IMR-90 (cell line): ENCODE measurements around the gene OSBPL8. TPM values are rescaled to one million over a fixed set of nuclear protein-coding genes. Genes with fewer than 3 reads are reported as not detected.

Experiments
- ATAC-seq: fragments of 200-7000 bp; cut with Tn5 transposase; 2 replicates; pipeline ENCODE4 v1.9.1; 2020; ENCODE audit warnings: low read depth, mild to moderate bottlenecking, moderate library complexity
- BruUV-seq: library from RNA; stranded (reverse); fragments of 400-500 nt; replicated peaks from 2 replicates; lab custom pipeline; 2021; lab: Mats Ljungman, UMichigan
- CTCF ChIA-PET: fragments of 300-600 bp; formaldehyde crosslinking; extraction: SDS; loops from one replicate; lab custom pipeline; 2021; ENCODE audit warnings: antibody characterized with exemption; lab: Yijun Ruan, JAX
- POLR2A ChIA-PET: fragments of 300-600 bp; sonication (Branson Sonifier 250); formaldehyde crosslinking; loops from one replicate; lab custom pipeline; 2022; ENCODE audit warnings: antibody characterized with exemption; ENCODE audit not compliant: unreplicated experiment; lab: Charles Lee
- DNase-seq: peaks from one replicate; pipeline ENCODE4 v3.0.0; 2013
- H2AFZ ChIP-seq: replicated peaks from 2 replicates; pipeline ENCODE3; 2013; ENCODE audit warnings: low read length, mild to moderate bottlenecking; ENCODE audit not compliant: poor library complexity
- H2AK5ac ChIP-seq: 2 replicates; pipeline ENCODE4 v1.6.1; 2013; ENCODE audit warnings: low read depth, low read length, inconsistent platforms
- H2AK9ac ChIP-seq: replicated peaks from 2 replicates; pipeline ENCODE3; 2013; ENCODE audit warnings: mild to moderate bottlenecking, low read depth, low read length, moderate library complexity; ENCODE audit not compliant: poor library complexity
- H2BK120ac ChIP-seq: 2 replicates; pipeline ENCODE4 v1.6.1; 2013; ENCODE audit warnings: low read depth, low read length, inconsistent platforms
- H2BK15ac ChIP-seq: 3 replicates; pipeline ENCODE4 v1.6.1; 2013; ENCODE audit warnings: low read depth, low read length, inconsistent platforms
- H2BK20ac ChIP-seq: 2 replicates; pipeline ENCODE4 v1.6.1; 2013; ENCODE audit warnings: low read depth, mild to moderate bottlenecking, inconsistent platforms, low read length, moderate library complexity
- H2BK5ac ChIP-seq: 2 replicates; pipeline ENCODE4 v1.6.1; 2013; ENCODE audit warnings: mild to moderate bottlenecking, low read depth, low read length, inconsistent platforms; ENCODE audit not compliant: poor library complexity, severe bottlenecking
- H3K14ac ChIP-seq: replicated peaks from 2 replicates; pipeline ENCODE4 v1.6.1; 2013; ENCODE audit warnings: low read depth, low read length, inconsistent platforms
- H3K18ac ChIP-seq: 2 replicates; pipeline ENCODE4 v1.6.1; 2013; ENCODE audit warnings: low read depth, low read length, control low read depth
- H3K23ac ChIP-seq: 2 replicates; pipeline ENCODE4 v1.6.1; 2013; ENCODE audit warnings: low read depth, low read length, inconsistent platforms
- H3K27ac ChIP-seq: 2 replicates; pipeline ENCODE4 v1.5.1; 2013; ENCODE audit warnings: mild to moderate bottlenecking, control low read depth, low read length; ENCODE audit not compliant: insufficient read depth
- H3K27me3 ChIP-seq: 2 replicates; pipeline ENCODE4 v1.6.1; 2013; ENCODE audit warnings: low read length; ENCODE audit not compliant: control insufficient read depth, insufficient read depth
- H3K36me3 ChIP-seq: 2 replicates; pipeline ENCODE4 v1.6.1; 2013; ENCODE audit warnings: low read length, mixed read lengths; ENCODE audit not compliant: control insufficient read depth, insufficient read depth
- H3K4ac ChIP-seq: 2 replicates; pipeline ENCODE4 v1.6.1; 2013; ENCODE audit warnings: low read depth, low read length, inconsistent platforms
- H3K4me1 ChIP-seq: 2 replicates; pipeline ENCODE4 v1.6.1; 2013; ENCODE audit warnings: low read length, mixed read lengths; ENCODE audit not compliant: control insufficient read depth, insufficient read depth
- H3K4me2 ChIP-seq: 2 replicates; pipeline ENCODE4 v1.6.1; 2013; ENCODE audit warnings: low read depth, mild to moderate bottlenecking, control low read depth, low read length, moderate library complexity
- H3K4me3 ChIP-seq: 2 replicates; pipeline ENCODE4 v1.5.1; 2013; ENCODE audit warnings: low read depth, mild to moderate bottlenecking, control low read depth, low read length, moderate library complexity; ENCODE audit not compliant: insufficient read depth
- H3K56ac ChIP-seq: 2 replicates; pipeline ENCODE4 v1.6.1; 2013; ENCODE audit warnings: low read length, inconsistent platforms; ENCODE audit not compliant: insufficient read depth; ENCODE audit errors: extremely low read depth
- H3K79me1 ChIP-seq, 2 experiments: 2 replicates each; pipeline ENCODE4 v1.6.1; 2013; ENCODE audit warnings: low read length in 2 of 2, inconsistent platforms in 1 of 2, low read depth in 1 of 2
- H3K9ac ChIP-seq: 2 replicates; pipeline ENCODE4 v1.6.1; 2013; ENCODE audit warnings: low read depth, low read length, control low read depth
- H3K9me1 ChIP-seq: 2 replicates; pipeline ENCODE4 v1.6.1; 2013; ENCODE audit warnings: low read length, inconsistent platforms; ENCODE audit not compliant: insufficient read depth
- H3K9me3 ChIP-seq: 2 replicates; pipeline ENCODE4 v1.6.1; 2013; ENCODE audit warnings: low read length; ENCODE audit not compliant: control insufficient read depth, insufficient read depth
- H4K20me1 ChIP-seq: 2 replicates; pipeline ENCODE4 v1.6.1; 2013; ENCODE audit warnings: low read length, inconsistent platforms; ENCODE audit not compliant: insufficient read depth
- H4K5ac ChIP-seq: 2 replicates; pipeline ENCODE4 v1.6.1; 2013; ENCODE audit warnings: mild to moderate bottlenecking, low read depth, low read length, control low read depth
- H4K8ac ChIP-seq, 2 experiments: 2 replicates each; pipeline ENCODE4 v1.6.1; 2013; ENCODE audit warnings: low read depth in 2 of 2, low read length in 2 of 2, control low read depth in 1 of 2, inconsistent platforms in 1 of 2
- H4K91ac ChIP-seq: 2 replicates; pipeline ENCODE4 v1.6.1; 2013; ENCODE audit warnings: low read depth, low read length, inconsistent platforms; ENCODE audit not compliant: insufficient read depth
- USF2 ChIP-seq: fragments of 150-350 bp; IDR thresholded peaks from 2 replicates; pipeline ENCODE4 v1.6.1; 2017; ENCODE audit warnings: mild to moderate bottlenecking, antibody characterized with exemption, low read length, low read depth
- WGBS, 2 experiments: methylation state at CpG; one replicate each; pipeline versions ENCODE4 v1.1.5 to v1.1.7; 2013; ENCODE audit warnings: missing lambda C conversion rate in 2 of 2; ENCODE audit not compliant: insufficient read length in 1 of 2; ENCODE audit errors: extremely low coverage in 2 of 2; 5-methylcytosine and 5-hydroxymethylcytosine counted together
- dilution Hi-C: fragments of 300-500 bp; cut with HindIII; formaldehyde crosslinking; loops from one replicate; pipeline ENCODE4 v1.14.3; 2018; ENCODE audit warnings: low sequenced_read_pairs; ENCODE audit not compliant: unreplicated experiment
- in situ Hi-C: fragments of 300-500 bp; cut with MboI; formaldehyde crosslinking; loops from 3 replicates; pipeline ENCODE4 v1.14.3; 2019; ENCODE audit warnings: low sequenced_read_pairs, inconsistent platforms, mixed read lengths
- intact Hi-C: fragments of 100-400 bp; cut with micrococcal nuclease; formaldehyde crosslinking; loops from 2 replicates; pipeline ENCODE4 v1.10.0; 2022
- polyA plus RNA-seq, 3 experiments: library from polyadenylated mRNA; depleted of rRNA; stranded (reverse); fragments of >200 nt; gene quantifications; 2 replicates each; pipeline ENCODE4 v1.2.3, GENCODE V29; 2012; ENCODE audit warnings: low replicate concordance in 1 of 3
- total RNA-seq: library from RNA; depleted of rRNA; stranded (reverse); fragments of >200 nt; gene quantifications from 2 replicates; pipeline ENCODE4 v1.2.3, GENCODE V29; 2012

OSBPL8 gene
- total and polyA plus RNA-seq, 2 of the 4 experiments (the other 2 are of a cell fraction), result 17.8 to 24.2 TPM

- H3K27me3 ChIP-seq, result no peaks in the 10 kb centered on the region
- H2BK5ac ChIP-seq, result no peak overlapping the region
- no TSS peak for BruUV-seq
- H3K4me1 ChIP-seq, result no peaks in the 10 kb centered on the region; the same call in 1 of the 2 replicates
- H3K23ac ChIP-seq, result no peak overlapping the region
- no peak for DNase-seq
- no peak overlapping the region for H3K14ac ChIP-seq
- H3K56ac ChIP-seq, result no peak overlapping the region
- CTCF ChIA-PET, result no interaction called here
- H4K20me1 ChIP-seq, result no peaks in the 10 kb centered on the region
- H2BK15ac ChIP-seq, result no peak overlapping the region
- POLR2A ChIA-PET, result no interaction called here
- H3K4me2 ChIP-seq, result no peak overlapping the region
- H3K9me1 ChIP-seq, result no peaks in the 10 kb centered on the region
- no peak overlapping the region for H3K18ac ChIP-seq
- no peak overlapping the region for H2AK9ac ChIP-seq
- H3K4me3 ChIP-seq, result no peak overlapping the region
- H2AK5ac ChIP-seq, result no peak overlapping the region
- intact Hi-C loops, result no loop called here
- H4K91ac ChIP-seq, result no peak overlapping the region
- no peak overlapping the region for H4K8ac ChIP-seq
- no peak overlapping the region for H2AFZ ChIP-seq
- H3K9ac ChIP-seq, result no peak overlapping the region
- 100% methylated on average over 1 of the region's 3 CpGs; no CpG with 5 or more reads in 1 of the 2 experiments for WGBS, 2 experiments
- H4K5ac ChIP-seq, result no peak overlapping the region
- no peak for ATAC-seq
- no peak overlapping the region for H2BK20ac ChIP-seq
- H2BK120ac ChIP-seq, result no peak overlapping the region
- H3K79me1 ChIP-seq, result peaks cover 2 to 5% of the 10 kb centered on the region in 2 experiments; a peak in 3 of 4 replicates
- no peaks in the 10 kb centered on the region for H3K36me3 ChIP-seq
- dilution Hi-C loops, result no loop called here
- TF ChIP-seq USF2, result no peak
- H3K27ac ChIP-seq, result no peak overlapping the region
- no peaks in the 10 kb centered on the region for H3K9me3 ChIP-seq
- H3K4ac ChIP-seq, result no peak overlapping the region
- in situ Hi-C loops, result no loop called here
These were observed 151.9 kb downstream of the OSBPL8 start for GRCh38 chr12:76407710-76408109.
